Measurements from ENCODE around the gene F12.

DNA sequence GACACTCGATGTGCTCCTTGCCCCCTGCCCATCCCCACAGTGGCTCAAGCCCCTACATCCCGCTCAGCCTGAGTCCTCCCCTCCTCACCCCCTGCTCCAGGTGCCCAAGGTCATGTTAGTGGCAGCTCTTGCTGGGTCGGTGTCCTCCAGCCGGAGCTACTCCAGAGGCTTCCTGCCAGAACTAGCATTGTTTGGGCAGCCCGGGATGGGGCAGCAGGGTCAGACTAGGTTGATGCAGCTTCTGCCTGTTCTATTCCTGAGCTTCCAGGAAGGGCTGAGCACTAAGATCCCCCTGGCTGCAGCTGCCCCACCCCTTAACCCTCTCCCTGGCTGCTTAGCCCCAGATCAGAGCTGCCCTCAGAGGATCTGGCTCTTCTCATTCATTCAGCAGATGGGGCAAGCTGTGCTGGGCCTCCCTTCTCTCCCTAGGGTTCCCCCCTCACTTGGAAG lies 51.0 kb downstream of the F12 start:
- no peak for TF ChIP-seq SP1 (IDR thresholded peaks at IDR 0.05)
- TF ChIP-seq, protein P1, sequence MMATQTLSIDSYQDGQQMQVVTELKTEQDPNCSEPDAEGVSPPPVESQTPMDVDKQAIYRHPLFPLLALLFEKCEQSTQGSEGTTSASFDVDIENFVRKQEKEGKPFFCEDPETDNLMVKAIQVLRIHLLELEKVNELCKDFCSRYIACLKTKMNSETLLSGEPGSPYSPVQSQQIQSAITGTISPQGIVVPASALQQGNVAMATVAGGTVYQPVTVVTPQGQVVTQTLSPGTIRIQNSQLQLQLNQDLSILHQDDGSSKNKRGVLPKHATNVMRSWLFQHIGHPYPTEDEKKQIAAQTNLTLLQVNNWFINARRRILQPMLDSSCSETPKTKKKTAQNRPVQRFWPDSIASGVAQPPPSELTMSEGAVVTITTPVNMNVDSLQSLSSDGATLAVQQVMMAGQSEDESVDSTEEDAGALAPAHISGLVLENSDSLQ (IDR thresholded peaks at IDR 0.05) = no peak
- TF ChIP-seq FOXM1 (IDR thresholded peaks at IDR 0.05; ENCODE audit: borderline replicate concordance) = no peak
- TF ChIP-seq LEF1 (IDR thresholded peaks at IDR 0.05; ENCODE audit: borderline replicate concordance) = no peak
- TF ChIP-seq FOXK2 (IDR thresholded peaks at IDR 0.05) = no peak
- no peak for TF ChIP-seq SUZ12 (IDR thresholded peaks at IDR 0.05)
